Measurements from ENCODE around the gene BAHCC1. TPM values are rescaled to one million over a fixed set of nuclear protein-coding genes. Genes with fewer than 3 reads are reported as not detected.
A peak's percentile ranks its signal among the peaks of the same experiment; 100 is the strongest.

The BAHCC1 gene
- total and polyA plus RNA-seq, 2 of the 4 experiments (the other 2 are of a cell fraction) = 0.36 to 7.8 TPM

- no CpG with 5 or more reads among the region's 7 CpGs for WGBS, 2 experiments (ENCODE audit: extremely low coverage in 2 of 2, insufficient read length in 1 of 2)
- in situ Hi-C loops (cut with MboI; ENCODE audit: low sequenced_read_pairs) (loop anchor here (5.0 kb wide), 1 partner anchor 77 kb away; no protein-coding TSS in a partner anchor), intact Hi-C loops (cut with micrococcal nuclease) (no loop called here), dilution Hi-C loops (cut with HindIII; ENCODE audit: low sequenced_read_pairs, unreplicated experiment) (no loop called here)
- Histone ChIP-seq H3K4ac (ENCODE audit: low read depth, low read length) (peak overlapping the region; percentile 45; the same call in 1 of the 2 replicates), H3K9ac (ENCODE audit: low read depth, low read length) (no peak overlapping the region), H3K27me3 (ENCODE audit: control insufficient read depth, insufficient read depth, low read length) (no peaks in the 10 kb centered on the region), H3K9me1 (ENCODE audit: insufficient read depth, low read length) (peaks cover 3% of the 10 kb centered on the region; the same call in 1 of the 2 replicates), H3K4me1 (ENCODE audit: control insufficient read depth, insufficient read depth, low read length) (peaks cover 35% of the 10 kb centered on the region), H3K4me2 (ENCODE audit: low read depth, low read length) (peak overlapping the region; percentile 34; the same call in 1 of the 2 replicates), H2BK15ac (ENCODE audit: low read depth, low read length) (no peak overlapping the region), H3K9me3 (ENCODE audit: control insufficient read depth, insufficient read depth, low read length) (no peaks in the 10 kb centered on the region), H2BK5ac (ENCODE audit: low read depth, low read length, poor library complexity, severe bottlenecking) (no peak overlapping the region), H2BK20ac (ENCODE audit: low read depth, low read length) (peak overlapping the region; percentile 14), H4K8ac (ENCODE audit: low read depth in 2 of 2, low read length in 2 of 2) (0 out of 4 replicates have a peak overlapping the region, but pooled peaks of 1 of the 2 experiments have one; percentile 46), H3K14ac (replicated peaks; ENCODE audit: low read depth, low read length) (no peak overlapping the region), H4K5ac (ENCODE audit: low read depth, low read length) (no peak overlapping the region), H3K79me1 (ENCODE audit: low read depth in 1 of 2, low read length in 2 of 2) (peaks cover 16 to 82% of the 10 kb centered on the region in 2 experiments; a peak in 3 of 4 replicates), H2AFZ (replicated peaks; ENCODE audit: low read length, poor library complexity) (peak overlapping the region; percentile 54), H3K4me3 (ENCODE audit: insufficient read depth, low read depth, low read length) (no peak overlapping the region), H3K23ac (ENCODE audit: low read depth, low read length) (no peak overlapping the region), H2BK120ac (ENCODE audit: low read depth, low read length) (0 out of 2 replicates have a peak overlapping the region, but pooled peaks have one; percentile 8), H3K36me3 (ENCODE audit: control insufficient read depth, insufficient read depth, low read length) (peaks cover 2% of the 10 kb centered on the region; the same call in 1 of the 2 replicates), H4K20me1 (ENCODE audit: insufficient read depth, low read length) (peaks cover 18% of the 10 kb centered on the region), H3K56ac (ENCODE audit: extremely low read depth, insufficient read depth, low read length) (no peak overlapping the region), H2AK5ac (ENCODE audit: low read depth, low read length) (peak overlapping the region; percentile 79; the same call in 1 of the 2 replicates), H3K27ac (ENCODE audit: insufficient read depth, low read length) (no peak overlapping the region), H3K18ac (ENCODE audit: low read depth, low read length) (no peak overlapping the region), H2AK9ac (replicated peaks; ENCODE audit: low read depth, low read length, poor library complexity) (peak overlapping the region; percentile 44), H4K91ac (ENCODE audit: insufficient read depth, low read depth, low read length) (peak overlapping the region; percentile 49; the same call in 1 of the 2 replicates)
- POLR2A ChIA-PET (ENCODE audit: unreplicated experiment) = no interaction called here
- BruUV-seq (replicated peaks) = no TSS peak
- CTCF ChIA-PET = interaction anchor here (0.6 to 1.1 kb wide), 2 partner anchors 31 to 79 kb away, joined by 3 read pairs; no protein-coding TSS in a partner anchor
- ATAC-seq (ENCODE audit: low read depth) (peak; percentile 38), DNase-seq (no peak)
- TF ChIP-seq SMC3 (IDR thresholded peaks at IDR 0.05; ENCODE audit: low read depth, low read length) = no peak
- no peak for TF ChIP-seq RAD21 (IDR thresholded peaks at IDR 0.05; ENCODE audit: low read length)
- no peak for TF ChIP-seq NFE2L2 (IDR thresholded peaks at IDR 0.05; ENCODE audit: low read depth, low read length)
- no peak for TF ChIP-seq CEBPB (IDR thresholded peaks at IDR 0.05; ENCODE audit: low read depth, low read length)
- no peak for TF ChIP-seq CTCF (conservative IDR thresholded peaks at IDR 0.05; ENCODE audit: low read depth, low read length)
- TF ChIP-seq MAZ (IDR thresholded peaks at IDR 0.05; ENCODE audit: borderline replicate concordance, low read depth, low read length) = no peak
- no peak for TF ChIP-seq ELK1 (IDR thresholded peaks at IDR 0.05; ENCODE audit: borderline replicate concordance, low read depth, low read length)
- TF ChIP-seq USF2 (IDR thresholded peaks at IDR 0.05; ENCODE audit: low read depth, low read length) = no peak
- TF ChIP-seq FOS (IDR thresholded peaks at IDR 0.05; ENCODE audit: low read depth, low read length) = no peak
- no peak for TF ChIP-seq RFX5 (IDR thresholded peaks at IDR 0.05; ENCODE audit: low read depth, low read length)
- no peak for TF ChIP-seq RCOR1 (IDR thresholded peaks at IDR 0.05; ENCODE audit: insufficient replicate concordance, low read length)
- no peak for TF ChIP-seq CHD1 (IDR thresholded peaks at IDR 0.05; ENCODE audit: low read depth, low read length)
- TF ChIP-seq POLR2A (IDR thresholded peaks at IDR 0.05; ENCODE audit: low read depth, low read length) = no peak
- no peak for TF ChIP-seq BHLHE40 (IDR thresholded peaks at IDR 0.05; ENCODE audit: low read depth, low read length)
Observed at GRCh38 chr17:81405411-81405872, 10.2 kb downstream of the BAHCC1 start.
